ENCODE data around the gene ABR.
"Not testable (repeated sequence)": the region's sequence is repeated elsewhere in the genome, so short reads cannot be mapped to it uniquely, and the experiment has no call there.

The ABR gene

DNA sequence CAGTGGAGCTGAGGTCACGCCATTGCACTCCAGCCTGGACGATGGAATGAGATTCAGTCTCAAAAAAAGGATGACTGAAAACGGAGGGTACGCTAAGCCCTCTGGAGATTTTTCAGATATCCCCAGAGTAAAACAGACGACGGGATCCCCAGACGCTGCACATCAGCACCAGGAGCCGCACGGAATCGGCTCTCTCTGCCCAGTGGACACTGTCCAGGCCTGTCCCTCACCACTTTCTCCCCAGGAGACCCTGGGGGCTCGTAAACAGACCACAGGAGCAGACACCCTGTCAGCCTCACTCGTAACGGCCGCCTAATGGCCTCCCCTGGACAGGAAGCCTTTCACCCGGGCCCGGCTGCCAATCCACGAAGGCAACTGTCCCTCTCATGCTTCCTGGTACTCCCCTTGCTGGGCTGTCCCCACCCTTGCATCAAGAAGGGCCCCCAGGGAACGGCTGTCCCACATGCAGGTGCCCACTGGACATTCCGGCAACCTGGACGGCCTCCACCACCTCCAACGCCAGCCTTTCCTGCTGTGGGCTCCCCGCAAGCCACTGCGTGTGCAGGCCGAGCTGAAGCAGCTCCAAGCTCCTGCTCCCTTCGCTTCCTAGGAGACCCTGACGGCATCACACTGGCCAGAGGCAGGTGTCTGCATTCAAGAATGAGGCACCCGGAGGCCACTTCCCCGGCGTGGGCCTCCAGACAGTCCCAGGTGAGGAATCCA lies 108.5 kb downstream of the ABR start:
- no peak for DNase-seq (ENCODE audit: low read depth in 2 of 2)

DNA sequence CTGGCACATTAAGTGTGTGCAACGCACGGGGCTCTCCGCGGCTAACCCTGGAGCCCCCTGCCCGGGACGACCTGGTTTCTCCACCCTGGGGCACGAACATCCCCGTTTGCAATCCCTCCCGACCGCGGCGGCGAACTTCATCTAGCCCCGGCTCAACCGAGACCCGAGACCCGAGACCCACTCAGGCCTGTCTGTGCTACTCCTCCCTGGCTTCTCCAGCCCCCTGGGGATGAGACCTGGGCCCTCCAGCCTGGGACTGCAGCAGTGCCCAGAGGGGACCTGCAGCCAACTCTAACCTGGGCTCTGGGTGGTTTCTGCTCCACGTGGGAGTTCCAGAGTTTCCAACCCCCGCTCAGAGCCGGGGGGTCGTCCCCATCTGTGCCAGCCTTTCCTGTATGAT lies 109.4 kb downstream of the ABR start:
- no peak for DNase-seq (ENCODE audit: low read depth in 2 of 2)

DNA sequence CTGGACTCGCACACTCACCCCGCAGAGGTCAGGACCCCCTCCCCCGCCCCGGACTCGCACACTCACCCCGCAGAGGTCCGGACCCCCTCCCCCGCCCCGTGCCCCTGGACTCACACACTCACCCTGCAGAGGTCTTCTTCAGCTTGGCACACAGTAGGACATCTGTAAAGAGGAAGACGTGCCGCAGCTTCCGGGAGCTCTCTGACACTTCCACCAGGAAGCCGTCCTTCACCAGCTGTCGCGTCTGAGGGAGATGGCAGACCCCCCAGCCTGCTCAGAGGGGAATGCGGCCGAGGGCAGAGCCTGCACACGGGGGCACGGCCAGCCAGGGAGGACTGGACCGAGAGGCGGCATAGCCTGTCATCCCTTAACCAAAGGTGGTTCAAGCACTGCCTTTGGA lies 109.9 kb downstream of the ABR start:
- no peak for DNase-seq (ENCODE audit: low read depth in 2 of 2)

DNA sequence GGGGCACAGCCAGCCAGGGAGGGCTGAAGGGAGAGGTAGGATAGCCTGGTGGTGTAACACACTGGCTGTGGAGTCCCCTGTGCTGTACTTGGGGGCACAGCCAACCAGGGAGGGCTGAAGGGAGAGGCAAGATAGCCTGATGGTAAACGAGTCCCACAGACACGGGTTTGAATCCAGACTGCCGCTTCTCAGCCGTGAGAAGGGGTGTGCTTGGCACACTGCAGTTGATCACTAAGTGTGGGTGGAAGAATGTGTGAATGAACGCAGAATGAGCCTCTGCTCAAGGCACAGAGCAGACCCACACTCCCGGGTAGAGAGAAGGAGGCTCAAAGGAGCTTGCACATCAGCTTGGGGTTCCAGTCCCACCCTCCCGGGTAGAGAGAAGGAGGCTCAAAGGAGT lies 111.4 kb downstream of the ABR start:
- DNase-seq (ENCODE audit: low read depth in 2 of 2): no peak

DNA sequence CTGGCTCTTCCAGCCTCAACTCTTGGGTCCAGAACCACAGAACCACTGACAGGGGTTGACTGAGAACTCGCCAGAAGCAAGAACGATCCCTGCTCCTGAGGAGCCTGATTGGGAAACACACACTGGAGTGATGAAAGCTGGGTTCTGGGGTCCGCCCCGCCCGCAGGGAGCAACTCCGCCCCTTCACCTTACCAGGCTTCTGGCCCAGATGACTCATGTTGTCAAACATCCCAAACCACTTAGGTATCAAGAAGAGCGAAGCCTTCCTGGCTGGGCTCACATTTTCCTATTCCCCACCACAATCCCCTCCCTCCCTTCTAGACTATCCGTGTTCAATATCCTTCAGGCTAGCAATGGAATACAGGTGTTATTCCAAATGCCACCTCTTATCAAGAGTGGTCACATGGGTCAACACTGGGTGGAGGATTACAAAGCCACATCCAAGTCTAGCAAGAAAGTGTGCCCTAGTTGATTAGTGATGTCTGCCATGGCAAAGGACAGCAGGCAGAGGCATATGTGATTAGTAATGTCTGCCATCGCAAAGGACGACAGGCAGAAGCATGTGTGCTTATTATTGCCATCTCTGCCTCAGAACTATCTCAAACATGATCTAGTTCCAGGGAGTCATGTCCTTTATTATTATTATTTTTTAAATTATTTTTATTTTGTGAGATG lies 112.4 kb downstream of the ABR start:
- DNase-seq (ENCODE audit: low read depth in 2 of 2): no peak

DNA sequence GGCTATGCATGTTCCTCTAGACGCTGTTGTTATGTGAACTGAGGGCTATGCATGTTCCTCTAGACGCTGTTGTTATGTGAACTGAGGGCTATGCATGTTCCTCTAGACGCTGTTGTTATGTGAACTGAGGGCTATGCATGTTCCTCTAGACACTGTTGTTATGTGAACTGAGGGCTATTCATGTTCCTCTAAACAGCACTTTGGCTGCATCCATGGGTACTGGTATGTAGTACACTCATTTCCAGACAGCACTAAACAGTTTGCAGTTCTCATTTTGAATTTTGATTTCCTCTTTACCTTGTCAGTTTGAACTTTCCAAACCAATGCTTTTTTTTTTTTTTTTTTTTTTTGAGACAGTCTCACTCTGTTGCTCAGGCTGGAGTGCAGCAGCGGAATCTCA lies 114.4 kb downstream of the ABR start:
- DNase-seq (ENCODE audit: low read depth in 2 of 2): not testable (repeated sequence)

DNA sequence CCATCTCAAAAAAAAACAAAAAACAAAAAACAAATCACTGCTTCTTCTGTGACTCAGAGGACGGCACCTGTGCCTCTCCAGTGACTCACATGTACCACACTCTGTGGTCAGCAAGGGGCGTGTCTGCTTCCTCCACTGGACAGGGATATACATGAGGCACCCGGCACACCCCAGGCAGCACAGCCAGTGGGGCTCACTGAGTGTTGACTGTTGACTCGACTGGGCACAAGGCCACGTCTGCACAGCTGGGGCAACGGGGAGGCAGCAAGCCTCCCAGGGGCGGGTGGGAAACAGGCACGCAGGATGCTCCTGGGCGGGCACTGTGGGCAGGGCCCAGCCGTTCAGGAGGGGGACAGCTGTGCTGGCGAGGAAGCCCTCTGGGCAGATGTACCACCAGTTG lies 118.8 kb downstream of the ABR start:
- DNase-seq (ENCODE audit: low read depth in 2 of 2): peak; percentile 19 to 35

DNA sequence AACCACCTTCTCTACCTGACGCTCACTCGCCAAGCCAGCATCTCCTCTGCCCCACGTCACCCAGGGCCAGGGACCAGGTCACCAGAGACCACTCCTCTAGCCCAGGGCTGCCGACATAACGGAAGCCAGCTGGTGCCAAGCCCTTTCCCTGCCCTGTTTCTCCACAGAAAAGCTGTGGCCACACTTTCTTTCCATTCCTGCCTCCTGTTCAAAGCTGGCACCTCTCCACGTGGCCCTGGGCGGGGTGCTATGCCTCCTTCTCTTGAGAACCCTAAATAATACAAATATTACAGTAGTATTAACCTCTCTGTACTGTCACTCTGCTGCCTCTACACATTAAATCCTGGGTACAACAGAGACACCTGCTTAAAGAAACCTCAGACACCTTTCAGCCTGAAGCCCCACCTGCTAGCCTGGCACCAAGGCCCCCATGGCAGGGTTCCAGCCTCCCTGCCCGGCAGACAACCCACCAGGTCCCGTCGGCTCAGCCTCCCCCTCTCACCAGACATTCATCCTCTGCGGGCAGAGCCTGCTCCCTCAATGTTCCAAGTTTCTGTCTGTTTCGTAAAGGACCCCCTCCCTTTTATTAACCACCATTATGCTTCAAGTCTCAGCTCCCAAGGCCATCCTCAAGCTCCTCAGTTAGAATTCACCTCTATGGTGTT lies 120.5 kb downstream of the ABR start:
- no peak for DNase-seq (ENCODE audit: low read depth in 2 of 2)

DNA sequence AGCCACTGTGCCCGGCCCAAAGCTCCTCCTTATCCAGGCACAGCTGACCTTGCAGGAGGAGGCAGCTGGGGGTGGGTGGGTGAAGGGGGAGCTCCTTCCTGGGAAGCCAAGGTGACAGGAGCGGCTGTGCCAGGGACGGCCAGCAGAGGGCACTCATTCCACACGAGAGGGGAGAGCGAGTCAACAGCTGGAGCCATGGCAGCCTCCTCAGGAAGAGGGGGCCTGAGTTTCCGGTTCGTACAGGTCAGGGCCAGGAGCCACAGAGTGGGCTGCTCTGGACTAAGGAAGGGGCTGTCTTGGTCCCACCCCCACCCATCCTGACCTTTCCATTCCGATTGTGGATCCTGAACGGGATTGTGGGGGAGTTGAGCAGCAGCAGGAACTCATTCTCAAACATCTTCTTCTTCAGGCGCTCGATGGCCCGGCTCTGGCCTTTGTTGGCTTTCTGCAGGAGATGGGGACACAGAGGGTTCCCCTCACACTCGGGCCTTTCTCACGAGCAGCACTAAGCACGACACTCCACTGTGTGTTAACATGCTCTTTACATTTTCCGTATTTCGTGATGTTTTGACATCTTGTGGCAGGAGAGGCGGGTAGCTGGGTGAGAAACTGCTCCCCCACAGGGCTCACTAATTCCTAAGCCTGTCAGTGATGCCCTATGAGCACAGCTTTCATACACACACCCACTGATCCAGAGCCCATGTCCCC lies 121.2 kb downstream of the ABR start:
- peak; percentile 27 to 51 for DNase-seq (ENCODE audit: low read depth in 2 of 2)

DNA sequence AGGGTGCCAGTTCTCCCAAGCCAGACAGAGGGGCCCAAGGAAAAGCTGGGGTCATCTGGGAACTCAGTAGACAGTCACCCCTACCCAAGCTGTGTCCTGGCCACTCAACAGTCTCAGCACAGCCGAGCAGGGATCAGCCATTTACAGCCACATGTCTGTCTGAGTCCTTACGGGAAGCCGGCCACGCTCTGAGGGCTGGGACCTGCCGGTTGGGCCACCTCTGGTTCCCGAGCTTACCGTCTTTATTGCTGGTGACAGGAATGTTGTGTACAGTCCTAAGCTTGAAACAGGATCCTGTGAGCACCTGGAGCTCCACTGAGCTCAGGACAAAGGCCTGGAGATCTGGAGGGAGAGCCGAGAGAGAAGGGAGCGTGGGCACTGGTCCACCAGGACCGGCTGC lies 123.0 kb downstream of the ABR start:
- no peak for DNase-seq (ENCODE audit: low read depth in 2 of 2)

DNA sequence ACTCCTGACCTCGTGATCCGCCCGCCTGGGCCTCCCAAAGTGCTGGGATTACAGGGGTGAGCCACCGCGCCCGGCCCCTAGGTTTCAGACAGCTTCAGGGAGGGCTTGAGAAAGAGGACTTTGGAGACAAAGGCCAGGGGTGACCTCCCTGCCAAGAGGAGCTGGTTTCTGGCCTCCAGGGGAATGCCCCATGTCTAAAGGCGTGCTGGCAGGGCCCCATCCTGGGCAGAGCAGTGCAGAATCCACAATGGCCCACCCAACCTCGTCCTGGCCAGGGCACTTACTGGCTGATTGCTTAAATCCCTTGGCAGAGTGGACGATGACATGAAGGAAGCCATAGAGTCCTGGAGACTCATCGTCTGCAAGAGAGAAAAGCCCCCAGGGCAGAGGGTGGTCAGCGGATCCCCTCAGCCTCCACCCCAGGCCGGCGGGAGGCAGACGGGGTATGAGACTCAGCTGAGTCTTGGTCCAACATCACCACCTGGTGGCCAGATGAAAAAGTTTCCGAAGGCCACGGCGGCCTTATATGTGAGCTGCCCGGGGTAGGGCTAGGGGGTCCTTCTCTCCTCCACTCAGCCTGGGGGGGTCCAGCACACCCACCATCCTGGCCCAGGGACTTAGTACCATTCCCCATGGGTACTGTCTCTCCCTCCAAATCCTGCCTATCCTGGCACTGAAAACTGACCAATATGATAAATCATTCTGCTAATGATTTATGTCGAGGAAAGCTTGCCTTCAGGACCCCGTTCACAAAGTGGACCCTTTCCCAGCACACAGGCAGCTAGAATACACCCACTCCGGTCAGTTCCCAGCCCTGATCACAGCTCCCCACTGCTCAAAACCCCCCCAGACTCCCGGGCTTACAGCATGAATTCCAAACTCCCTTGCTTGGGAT lies 123.8 kb downstream of the ABR start:
- DNase-seq (ENCODE audit: low read depth in 2 of 2): peak; percentile 11 to 39

DNA sequence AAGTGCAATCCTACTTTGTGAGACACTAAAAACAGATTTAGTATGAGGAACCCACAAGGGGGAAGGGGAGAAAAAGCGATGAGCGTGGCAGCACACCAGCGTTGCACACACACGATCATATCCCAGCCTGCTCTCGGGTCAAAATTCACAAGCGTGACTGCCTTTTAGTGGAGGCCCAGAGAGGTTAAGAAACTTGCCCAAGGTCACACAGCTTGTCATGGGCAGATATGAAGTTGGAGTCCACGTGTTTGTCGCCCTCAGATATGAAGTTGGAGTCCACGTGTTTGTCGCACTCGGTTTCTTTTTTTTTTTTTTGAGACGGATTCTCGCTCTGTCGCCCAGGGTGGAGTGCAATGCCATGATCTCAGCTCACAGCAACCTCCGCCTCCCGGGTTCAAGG lies 124.5 kb downstream of the ABR start:
- DNase-seq (ENCODE audit: low read depth in 2 of 2): no peak

DNA sequence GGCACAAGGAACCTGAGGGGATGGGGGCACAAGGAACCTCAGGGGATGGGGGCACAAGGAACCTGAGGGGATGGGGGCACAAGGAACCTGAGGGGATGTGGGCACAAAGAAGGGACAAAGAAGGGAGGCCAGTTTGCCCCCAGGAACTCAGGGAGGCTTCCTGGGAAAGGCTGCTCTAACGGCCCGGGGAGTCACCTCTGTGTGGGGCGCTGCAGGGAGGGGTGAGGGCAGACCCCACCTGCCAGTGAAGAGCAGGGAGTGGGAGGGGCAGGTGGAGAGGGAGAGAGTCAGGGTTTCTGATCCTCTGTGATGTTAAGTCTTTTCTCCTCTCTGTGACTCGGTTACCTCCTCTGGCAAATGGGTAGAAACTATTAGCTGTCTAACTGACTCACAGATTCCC lies 125.1 kb downstream of the ABR start:
- DNase-seq (ENCODE audit: low read depth in 2 of 2): no peak

DNA sequence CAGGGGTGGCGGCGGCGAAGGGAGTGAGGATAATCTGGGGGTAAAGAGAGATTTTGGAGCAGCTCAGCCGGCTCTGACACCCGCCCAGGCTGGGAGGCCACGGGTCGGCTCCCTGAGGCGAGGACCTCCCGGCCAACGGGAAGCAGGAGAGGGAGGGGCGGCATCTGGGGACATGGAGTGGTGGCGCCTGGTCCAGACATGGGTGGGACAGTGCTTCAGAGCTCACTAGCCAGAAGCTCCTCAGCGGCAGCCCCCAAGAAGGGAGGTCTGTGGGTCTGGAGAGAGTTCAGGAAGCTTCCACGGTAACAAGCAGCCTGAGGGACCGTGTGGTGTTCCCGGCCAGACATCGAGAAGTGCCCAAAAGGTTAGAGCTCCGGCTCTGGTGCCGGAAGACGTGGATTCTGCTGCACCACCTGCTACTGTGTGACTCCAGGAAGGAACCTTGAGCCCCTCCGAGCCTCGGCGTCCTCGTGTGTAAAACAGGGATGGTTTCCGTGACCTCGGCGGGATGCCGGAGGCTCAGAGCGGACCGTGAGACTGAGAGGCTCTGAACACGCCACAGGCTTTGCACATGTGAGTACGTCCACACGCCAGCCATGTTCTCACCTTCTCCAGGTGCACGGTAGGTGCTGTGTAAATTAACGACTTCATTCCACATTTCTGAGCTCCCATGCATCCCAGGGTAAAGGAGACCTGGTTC lies 126.0 kb downstream of the ABR start:
- DNase-seq (ENCODE audit: low read depth in 2 of 2): no peak

DNA sequence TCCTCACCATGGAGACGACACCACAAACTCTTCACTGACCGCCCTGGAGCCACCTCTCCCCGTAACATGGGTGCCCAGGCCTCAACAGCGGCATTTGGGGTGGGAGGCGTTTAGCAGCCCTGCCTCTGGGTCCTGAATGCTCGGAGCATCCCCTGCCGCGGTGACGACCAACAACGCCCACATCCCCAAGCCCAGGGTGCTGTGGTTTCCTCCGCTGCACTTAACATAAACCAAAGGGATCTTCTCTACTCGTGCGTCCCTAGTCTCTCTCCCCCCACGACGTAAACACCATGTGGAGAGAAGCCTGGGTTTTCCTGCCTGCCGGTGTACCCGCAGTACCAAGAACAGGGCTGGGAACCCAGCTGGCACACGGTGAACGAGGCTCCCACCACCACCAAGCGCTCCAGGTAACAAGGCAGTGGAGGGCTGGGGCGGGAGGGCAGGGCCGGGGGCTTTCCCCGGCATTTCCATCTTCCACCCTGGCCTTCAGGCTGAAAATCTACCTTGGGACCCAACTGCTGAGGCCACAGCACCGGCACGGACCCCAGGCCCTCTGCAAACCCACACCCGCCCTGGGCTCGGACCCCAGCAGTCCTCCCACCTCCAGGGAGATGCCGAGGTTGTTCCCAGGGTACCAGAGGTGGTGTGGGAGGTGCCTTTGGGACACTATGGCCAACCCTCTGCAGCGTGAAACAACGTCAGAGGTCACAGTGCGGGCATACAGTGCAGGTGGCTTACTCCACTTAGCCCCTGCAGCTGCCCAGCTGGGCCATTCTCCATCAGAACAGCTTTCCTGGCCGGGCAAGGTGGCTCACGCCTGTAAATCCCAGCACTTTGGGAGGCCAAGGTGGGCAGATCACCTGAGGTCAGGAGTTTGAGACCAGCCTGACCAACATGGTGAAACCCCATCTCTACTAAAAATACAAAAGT lies 128.5 kb downstream of the ABR start:
- DNase-seq (ENCODE audit: low read depth in 2 of 2): no peak

DNA sequence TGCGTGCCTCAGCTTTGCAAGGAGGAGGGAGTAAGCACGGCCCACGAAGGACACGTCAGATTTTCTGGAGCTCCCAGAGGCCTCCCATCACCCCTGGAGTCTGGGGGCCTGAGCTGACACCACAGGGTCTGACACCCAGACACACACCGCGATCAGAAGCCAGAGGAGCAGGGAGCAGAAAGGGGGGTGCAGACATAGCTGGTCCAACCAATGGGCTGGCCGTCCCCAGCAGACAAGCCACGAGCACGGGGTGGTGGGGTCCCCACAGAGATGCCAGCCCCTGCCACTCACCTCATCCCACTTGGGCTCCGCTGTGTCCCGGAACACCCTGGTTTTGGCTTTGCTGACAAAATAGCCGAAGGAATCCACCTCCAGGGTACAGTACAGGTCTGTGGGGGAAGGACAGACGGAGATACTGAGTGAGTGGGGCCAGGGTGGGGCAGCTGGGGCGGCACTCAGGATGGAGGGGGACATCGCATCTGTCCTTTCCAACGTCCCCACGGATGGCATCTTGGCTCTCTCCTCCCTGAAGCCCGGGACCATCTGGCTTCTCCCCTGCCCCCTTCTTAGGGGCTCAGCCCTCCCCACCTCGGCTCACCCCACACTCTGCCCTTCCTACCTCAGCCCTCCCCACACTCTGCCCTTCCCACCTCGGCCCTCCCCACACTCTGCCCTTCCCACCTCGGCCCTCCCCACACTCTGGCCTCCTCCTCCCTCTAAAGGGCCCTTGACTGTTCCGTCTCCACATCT lies 129.4 kb downstream of the ABR start:
- no peak for DNase-seq (ENCODE audit: low read depth in 2 of 2)

DNA sequence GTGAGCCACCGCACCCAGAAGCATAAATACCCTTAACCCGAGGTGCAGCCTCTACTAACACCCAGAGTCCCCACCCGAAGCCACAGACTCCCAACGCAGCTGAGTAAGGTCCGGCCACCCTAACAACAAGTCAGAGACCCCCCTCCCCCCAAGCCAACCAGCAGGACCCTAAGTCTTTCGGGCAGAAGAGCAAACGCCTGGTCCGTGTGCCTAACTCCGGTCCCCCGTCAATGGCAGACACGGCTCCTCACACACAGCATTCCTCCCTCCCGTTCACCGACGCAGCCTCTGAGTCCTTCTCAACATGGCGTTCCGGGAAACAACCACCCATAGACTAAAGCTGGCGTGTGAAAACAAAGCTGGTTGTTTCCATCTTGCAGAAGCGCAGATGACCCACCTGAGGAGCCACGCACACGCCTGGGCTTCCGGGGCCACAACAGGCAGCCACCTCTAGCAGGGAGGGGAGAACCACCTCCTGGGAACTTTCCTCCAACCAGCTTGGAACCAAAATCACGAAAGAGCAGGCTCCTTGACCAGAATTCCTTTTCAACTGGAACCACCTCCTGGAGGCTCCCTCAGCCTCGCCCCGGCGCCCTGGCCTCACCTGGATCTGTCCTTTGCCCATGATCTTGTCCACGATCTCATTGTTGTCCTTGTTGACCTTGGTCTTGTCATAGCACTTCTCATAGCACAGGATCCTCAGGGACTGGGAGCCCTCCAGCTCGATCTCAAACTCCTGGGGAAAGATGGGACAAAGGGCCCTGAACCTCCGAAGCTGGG lies 130.1 kb downstream of the ABR start:
- no peak for DNase-seq (ENCODE audit: low read depth in 2 of 2)

DNA sequence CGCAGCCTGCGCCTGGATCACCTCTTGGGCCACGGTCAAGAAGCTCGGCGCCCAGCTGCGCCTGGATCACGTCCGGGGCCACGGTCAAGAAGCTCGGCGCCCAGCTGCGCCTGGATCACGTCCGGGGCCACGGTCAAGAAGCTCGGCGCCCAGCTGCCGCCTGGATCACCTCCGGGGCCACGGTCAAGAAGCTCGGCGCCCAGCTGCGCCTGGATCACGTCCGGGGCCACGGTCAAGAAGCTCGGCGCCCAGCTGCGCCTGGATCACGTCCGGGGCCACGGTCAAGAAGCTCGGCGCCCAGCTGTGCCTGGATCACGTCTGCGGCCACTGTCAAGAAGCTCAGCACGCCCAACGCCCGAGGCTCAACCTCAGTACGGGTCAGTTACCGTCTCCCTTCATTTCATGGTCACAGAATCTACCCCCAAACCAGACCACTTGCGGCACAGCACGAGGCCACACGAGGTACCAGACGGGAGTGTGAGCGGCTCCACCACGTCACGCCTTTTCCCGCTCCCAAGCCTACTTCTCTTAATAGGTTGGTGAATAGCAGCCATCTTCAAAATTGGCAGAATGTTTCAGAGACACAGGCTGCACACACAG lies 131.2 kb downstream of the ABR start:
- DNase-seq (ENCODE audit: low read depth in 2 of 2): not testable (repeated sequence)

Data from stimulated activated CD8-positive, alpha-beta memory T cell treated with anti-CD3 and anti-CD28 coated beads, Interleukin-2, amount 100 ng/mL, for 48 hours (primary cell).